HG02885 (cell line): ENCODE measurements around the gene CCDC148.

Experiments
- ATAC-seq: cut with Tn5 transposase; IDR thresholded peaks from one replicate; pipeline ENCODE4 v1.9.1; 2021; ENCODE audit warnings: mild to moderate bottlenecking; ENCODE audit not compliant: unreplicated experiment, poor library complexity

Gene CCDC148

DNA sequence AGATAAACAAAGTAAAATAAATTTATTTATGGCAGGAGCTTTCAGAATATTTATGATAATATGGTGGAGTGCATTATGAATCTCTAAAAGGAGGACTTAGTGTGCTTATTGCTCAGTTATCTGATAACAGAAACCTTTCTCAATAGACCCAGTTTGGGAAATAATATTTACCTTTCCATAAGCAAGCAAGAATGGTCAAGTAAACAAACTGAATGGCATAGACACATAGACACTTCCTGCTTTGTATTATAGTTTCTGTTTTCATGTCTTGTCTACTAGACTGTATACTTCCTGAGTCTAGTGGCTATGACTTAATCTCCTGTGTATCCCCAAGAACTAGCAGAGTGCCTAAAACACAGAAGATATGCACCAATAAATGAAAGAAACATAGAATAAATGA is 267.0 kb downstream of the CCDC148 start:
- peak; percentile 55 for ATAC-seq

DNA sequence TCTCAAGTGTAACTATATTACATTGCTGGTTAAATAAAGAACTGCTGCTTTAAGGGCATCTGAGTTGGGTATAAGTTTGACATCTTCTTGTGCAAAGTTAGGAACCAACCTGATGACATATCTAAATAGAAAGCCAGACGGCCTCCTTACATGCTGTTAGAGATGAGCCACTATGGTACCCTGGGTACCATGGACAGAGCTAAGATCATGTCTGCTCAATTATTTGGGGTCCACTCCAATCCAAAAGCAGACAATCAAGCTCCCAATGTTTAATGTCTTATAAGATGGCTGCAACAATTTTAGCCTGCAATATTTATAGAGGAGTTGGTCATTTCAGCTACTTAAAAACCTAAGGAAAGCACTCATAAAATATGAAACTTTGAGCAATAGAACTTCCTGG is 268.6 kb downstream of the CCDC148 start:
- no peak for ATAC-seq

GRCh38 chr2:158184556-158185343 is 271.8 kb downstream of the CCDC148 start:
- no peak for ATAC-seq

GRCh38 chr2:158184001-158184400 is 272.6 kb downstream of the CCDC148 start:
- ATAC-seq = no peak

- ATAC-seq = no peak
Observed at GRCh38 chr2:158182676-158183295, 273.8 kb downstream of the CCDC148 start.

DNA sequence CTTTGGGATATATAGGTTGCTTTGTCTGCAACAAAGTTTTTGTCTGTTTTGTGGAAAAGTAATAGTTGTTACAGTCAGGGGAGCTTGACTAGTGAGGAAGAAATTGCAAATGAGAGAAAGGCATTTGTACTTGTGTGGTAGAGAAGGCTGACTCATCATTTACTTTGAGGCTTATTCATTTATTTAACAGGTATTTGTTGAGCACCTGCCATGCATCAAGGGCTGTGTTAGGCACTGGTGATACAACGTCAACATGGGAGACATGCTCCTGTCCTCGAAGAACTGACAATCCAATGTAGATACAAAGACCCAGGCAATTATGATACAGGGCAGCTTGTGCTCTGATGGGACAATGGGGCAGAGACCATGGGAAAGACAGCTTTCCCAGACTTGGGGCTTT is 275.4 kb downstream of the CCDC148 start:
- no peak for ATAC-seq

- peak; percentile 65 for ATAC-seq
Observed at GRCh38 chr2:158179660-158180059, 276.9 kb downstream of the CCDC148 start.

GRCh38 chr2:158178646-158179045 is 277.9 kb downstream of the CCDC148 start:
- ATAC-seq = no peak

GRCh38 chr2:158174956-158175355 is 281.6 kb downstream of the CCDC148 start:
- ATAC-seq = no peak

DNA sequence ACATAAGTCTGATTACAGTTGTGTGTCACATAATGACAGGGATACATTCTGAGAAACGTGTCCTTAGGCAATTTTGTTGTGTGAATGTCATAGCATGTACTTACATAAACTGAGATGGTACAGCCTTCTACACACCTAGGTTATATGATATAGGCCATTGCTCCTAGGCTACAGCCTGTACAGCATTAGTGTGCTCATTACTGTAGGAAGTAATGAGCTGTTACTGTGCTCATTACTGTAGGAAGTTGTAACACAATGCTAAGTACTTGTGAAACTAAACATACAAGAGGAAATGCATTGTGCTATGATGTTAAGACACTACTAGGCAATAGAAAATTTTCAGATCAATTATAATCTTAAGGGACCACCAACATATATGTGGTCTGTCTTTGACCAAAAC is 282.1 kb downstream of the CCDC148 start:
- no peak for ATAC-seq

DNA sequence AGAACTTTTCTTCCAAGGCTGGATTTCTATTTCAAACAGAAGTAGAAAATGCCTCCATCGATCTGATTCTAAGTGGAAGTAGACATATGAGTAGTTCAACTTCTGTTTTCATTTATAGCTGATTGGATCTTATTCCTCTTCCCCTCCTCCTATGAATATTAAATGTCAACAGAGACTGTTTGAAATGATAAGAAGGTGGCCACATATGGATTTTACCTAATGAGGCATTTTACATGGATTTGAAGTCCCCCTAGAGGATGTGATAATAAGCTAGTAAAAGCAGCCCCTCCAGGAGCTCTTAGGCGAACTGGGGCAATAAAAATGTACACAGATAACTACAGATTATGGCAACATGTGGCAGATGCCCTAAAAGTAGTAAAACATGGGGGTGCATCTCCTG is 283.8 kb downstream of the CCDC148 start:
- ATAC-seq = no peak

DNA sequence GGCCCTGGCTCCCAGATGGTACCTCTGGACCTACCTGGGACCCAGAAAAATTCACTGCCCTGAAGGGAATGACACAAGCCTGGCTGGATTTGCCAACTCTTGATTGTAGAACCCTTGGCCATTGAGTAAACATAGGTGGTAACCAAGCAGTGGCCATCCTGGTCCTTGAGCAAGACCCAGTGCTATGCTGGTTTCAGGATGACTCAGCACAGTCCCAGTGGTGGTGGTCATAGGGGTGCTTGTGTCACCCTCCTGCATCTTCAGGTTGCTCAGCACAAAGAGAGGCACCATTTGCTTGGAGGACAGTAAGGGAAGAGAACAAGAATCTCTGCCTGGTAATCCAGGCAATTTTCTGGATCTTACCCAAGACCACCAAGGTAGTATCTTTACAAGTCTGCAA is 302.0 kb downstream of the CCDC148 start:
- ATAC-seq = no peak

DNA sequence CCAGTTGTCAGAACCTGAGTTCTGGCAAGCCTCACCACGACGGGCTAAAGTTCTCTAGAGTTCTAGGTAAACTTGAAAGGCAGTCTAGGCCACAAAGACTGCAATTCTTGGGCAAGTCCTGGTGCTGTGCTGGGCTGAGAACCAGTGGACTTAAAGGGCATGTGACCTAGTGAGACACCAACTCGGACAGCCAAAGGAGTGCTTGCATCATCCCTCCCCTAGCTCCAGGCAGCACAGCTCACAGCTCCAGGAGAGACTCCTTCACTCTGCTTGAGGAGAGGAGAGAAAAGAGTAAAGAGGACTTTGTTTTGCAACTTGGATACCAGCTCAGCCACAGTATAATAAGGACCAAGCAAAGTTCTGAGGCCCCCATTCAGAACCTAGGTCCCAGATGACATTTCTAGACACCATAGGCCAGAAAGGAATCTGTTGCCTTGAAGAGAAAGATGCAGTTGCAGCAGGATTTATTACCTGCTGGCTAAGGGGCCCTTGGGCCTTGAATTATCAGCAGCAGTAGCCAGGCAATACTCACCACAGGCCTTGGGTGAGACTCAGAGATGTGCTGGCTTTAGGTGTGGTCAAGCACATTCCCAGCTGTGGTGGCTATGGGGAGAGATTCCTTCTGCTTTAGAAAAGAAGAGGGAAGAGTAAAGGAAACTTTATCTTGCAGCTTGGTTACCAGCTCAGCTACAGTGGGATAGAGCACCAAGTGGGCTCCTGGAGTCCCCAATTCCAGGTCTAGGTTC is 303.1 kb downstream of the CCDC148 start:
- no peak for ATAC-seq

DNA sequence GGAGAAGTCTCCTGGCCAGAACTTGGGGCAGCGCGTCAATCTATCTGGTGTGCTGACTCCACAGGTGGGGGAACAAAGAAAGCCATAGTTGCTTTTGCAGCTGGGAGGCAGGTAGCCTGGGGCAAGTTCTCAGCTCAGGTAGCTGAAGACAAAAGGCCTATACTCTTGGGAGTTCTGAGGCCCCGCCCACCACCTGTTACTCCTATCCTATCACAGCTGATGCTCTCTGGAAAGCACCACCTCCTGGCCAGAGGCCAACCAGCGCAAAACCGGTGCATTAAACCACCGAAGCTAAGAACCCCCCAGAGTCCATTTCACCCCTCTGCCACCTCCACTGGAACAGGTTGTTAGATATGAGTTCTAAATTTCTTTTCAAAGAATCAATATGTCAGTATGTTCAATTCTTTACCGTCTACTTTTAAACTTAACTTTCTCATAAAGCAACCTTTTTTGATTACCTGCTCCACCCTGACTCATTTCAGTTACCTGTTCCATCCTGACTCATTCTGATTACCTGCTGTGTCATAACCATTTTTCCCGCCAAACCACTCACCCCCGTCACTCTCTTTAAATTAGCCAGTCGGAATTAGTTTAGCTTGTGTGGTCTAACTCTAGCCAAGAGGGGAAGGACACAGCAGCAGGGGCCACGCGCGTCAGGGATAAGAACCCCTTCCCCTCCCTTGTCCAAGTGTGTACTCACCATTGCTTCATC is 311.5 kb downstream of the CCDC148 start:
- no peak for ATAC-seq

DNA sequence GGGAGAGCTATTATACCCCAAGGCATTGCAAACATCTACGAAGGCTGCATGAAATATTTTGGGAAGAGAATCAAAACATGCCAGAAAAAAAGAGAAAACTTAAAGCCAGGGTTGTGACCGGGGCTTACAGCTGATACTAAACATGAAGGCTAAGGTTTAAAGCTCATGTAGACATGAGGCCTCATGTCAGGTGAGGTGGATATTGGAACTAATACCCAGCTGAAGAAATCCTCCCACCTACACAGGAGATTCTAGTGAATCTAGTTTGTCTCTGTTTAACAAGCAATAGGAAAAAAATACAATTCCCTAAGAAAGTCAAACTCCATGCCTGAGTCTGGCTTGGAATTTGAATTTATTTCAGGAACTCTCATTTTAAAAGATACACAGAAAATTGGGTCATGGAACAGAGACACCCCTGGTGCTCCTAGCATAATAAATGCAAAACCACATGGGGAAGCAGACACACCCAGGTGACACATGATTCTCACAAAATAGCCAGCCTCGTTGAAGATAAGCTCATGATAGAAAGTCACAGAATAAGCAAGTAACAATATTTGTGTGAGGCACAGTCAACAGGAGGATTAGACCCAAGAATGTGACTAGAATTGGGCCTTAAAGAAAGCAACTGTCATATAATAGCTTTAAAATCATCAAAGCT is 312.7 kb downstream of the CCDC148 start:
- ATAC-seq = no peak

DNA sequence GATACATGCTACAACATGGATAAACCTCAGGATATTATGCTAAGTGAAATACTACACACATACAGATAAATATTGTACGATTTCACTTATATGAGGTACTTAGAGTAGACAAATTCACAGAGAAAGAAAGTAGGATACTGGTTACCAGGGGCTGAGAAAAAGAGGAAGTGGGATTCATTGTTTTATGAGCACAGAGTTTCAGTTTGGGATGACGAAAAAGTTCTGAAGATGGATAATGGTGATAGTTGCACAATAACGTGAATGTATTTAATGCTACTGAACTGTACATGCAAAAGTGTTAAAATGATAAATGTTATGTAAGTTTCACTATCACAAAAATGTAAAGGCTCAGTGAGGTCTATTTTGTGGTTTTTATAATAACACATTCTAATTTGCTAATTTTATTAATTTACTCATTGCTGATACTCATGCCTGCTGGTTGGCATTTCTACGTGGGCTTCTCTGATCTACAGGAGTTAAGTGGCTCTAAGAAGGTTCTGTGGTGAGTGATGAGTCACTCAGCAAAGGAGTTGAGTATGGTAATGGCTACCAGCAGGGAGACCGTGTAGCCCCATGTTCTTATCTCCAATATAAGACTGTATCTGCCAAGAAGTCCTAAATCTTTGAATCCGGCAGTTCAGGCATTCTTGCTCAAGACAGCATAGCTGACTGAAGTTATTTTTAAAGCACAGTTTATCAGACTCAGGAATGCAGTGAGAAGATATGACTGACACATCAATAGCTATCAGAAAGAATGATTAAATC is 313.8 kb downstream of the CCDC148 start:
- no peak for ATAC-seq

DNA sequence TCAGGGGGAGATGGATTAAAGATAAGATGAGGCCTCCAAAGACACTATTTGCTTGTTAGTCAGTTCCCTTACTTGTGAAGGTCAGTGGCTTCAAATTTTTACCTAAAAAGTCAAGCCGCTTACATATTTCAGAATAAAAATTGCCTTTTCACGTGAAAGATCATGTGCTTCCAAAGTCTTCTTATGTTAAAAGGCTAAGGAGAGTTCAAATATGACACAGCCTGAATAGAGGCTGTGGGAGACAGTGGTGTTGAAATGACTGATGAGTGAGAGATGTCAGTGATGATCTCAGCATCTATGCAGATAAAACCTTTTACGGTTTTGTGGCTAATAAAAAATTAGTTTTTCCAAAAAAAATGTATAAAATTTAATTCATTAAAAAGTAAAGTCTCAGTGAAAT is 314.4 kb downstream of the CCDC148 start:
- no peak for ATAC-seq

- ATAC-seq = no peak
Observed at GRCh38 chr2:158140201-158140600, 316.4 kb downstream of the CCDC148 start.

DNA sequence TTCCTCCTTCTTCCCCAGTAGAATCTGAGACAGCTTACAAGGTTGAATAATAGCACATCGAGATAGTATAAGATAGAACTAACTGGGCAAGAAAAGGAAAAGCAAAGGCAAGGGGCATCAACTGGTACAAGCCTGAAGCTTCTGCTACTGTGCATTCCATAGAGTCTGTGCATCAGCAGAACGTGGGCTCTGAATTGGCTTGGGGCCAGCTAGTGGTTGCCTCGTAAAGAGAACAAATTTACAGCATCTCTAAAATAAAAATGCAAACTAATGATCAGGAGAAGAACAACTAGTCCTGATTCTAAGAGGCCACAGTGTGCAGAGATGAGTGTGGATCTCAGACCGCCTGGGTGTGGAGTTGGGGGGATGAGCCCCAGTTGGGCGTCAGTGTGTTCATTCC is 318.3 kb downstream of the CCDC148 start:
- ATAC-seq = no peak

- ATAC-seq = no peak
Observed at GRCh38 chr2:158135096-158135495, 321.5 kb downstream of the CCDC148 start.
